GM12892 (cell line): Measurements from ENCODE around the gene HYAL1.

ENCODE experiments used
- DNase-seq: peaks from one replicate; pipeline ENCODE4 v3.0.0; 2011; ENCODE audit not compliant: insufficient read length
- FAIRE-seq: peaks from 2 replicates; lab custom pipeline; 2011; peaks lifted over from hg19 to GRCh38; lab: Jason Lieb, UNC
- POLR2A ChIP-seq: IDR thresholded peaks from 2 replicates; pipeline ENCODE4 v1.6.1; 2011; ENCODE audit warnings: low read depth, low read length, control low read depth
- POLR2AphosphoS5 ChIP-seq: IDR thresholded peaks from 2 replicates; pipeline ENCODE4 v1.6.1; 2011; ENCODE audit warnings: low read depth, low read length, control low read depth
- TAF1 ChIP-seq: IDR thresholded peaks from 2 replicates; pipeline ENCODE4 v1.6.1; 2011; ENCODE audit warnings: low read depth, mild to moderate bottlenecking, control low read depth, low read length, borderline replicate concordance

Gene HYAL1

GRCh38 chr3:50295553-50296431 is 7.6 kb downstream of the HYAL1 start:
- no peak for FAIRE-seq
- TF ChIP-seq TAF1 = no peak
- no peak for TF ChIP-seq POLR2A
- no peak for TF ChIP-seq POLR2AphosphoS5
- DNase-seq = no peak

GRCh38 chr3:50294492-50295403 is 8.6 kb downstream of the HYAL1 start:
- TF ChIP-seq POLR2AphosphoS5 (no peak), POLR2A (no peak), TAF1 (no peak)

GRCh38 chr3:50294089-50294488 is 9.3 kb downstream of the HYAL1 start:
- FAIRE-seq (no peak), DNase-seq (no peak)
- TF ChIP-seq TAF1 (no peak), POLR2AphosphoS5 (no peak), POLR2A (no peak)

More at GRCh38 chr3:50294492-50295403, 8.6 kb downstream of the HYAL1 start:
- FAIRE-seq = no peak
- no peak for DNase-seq

- TF ChIP-seq POLR2A (no peak), POLR2AphosphoS5 (no peak), TAF1 (no peak)
- FAIRE-seq = no peak
- DNase-seq = no peak
These were observed 10.1 kb downstream of the HYAL1 start for GRCh38 chr3:50293079-50293801.

GRCh38 chr3:50292159-50293078 is 11.0 kb downstream of the HYAL1 start, which contains the start of gene IFRD2:
IFRD2 (minus strand) TSS chr3:50292429; CDS start chr3:50292274, 155 bp downstream.
- FAIRE-seq (peak; percentile 100), DNase-seq (peak; percentile 98)

GRCh38 chr3:50290161-50290641 is 13.2 kb downstream of the HYAL1 start:
- FAIRE-seq (no peak), DNase-seq (no peak)
- TF ChIP-seq TAF1 (no peak), POLR2AphosphoS5 (no peak)

More at GRCh38 chr3:50292159-50293078, 11.0 kb downstream of the HYAL1 start, which contains the start of gene IFRD2:
- TF ChIP-seq POLR2A (peak; percentile 83), TAF1 (0 out of 2 replicates have a peak, but pooled peaks have one; percentile 43), POLR2AphosphoS5 (peak; percentile 64)

- no peak for FAIRE-seq
- no peak for DNase-seq
- TF ChIP-seq POLR2A (no peak), POLR2AphosphoS5 (no peak), TAF1 (no peak)
These were observed 14.2 kb downstream of the HYAL1 start for GRCh38 chr3:50289130-50289529.

- DNase-seq (no peak), FAIRE-seq (no peak)
- TF ChIP-seq POLR2AphosphoS5 (no peak), TAF1 (no peak), POLR2A (no peak)
These were observed 14.9 kb downstream of the HYAL1 start for GRCh38 chr3:50288387-50289007.

- no peak for DNase-seq
- TF ChIP-seq TAF1 (no peak), POLR2AphosphoS5 (no peak), POLR2A (no peak)
- FAIRE-seq = no peak
These were observed 16.1 kb downstream of the HYAL1 start for GRCh38 chr3:50287262-50287661.
